Natural killer cell (primary cell): ENCODE results near the gene BICD2. TPM values are rescaled to one million over a fixed set of nuclear protein-coding genes. Genes with fewer than 3 reads are reported as not detected.

ENCODE experiments used
- ATAC-seq, 3 donors: fragments of 150-1000 bp in 2 of 3; fragments of 200-7000 bp in 1 of 3; cut with Tn5 transposase; 1 replicate in 1 of 3; 2 replicates in 2 of 3; pipeline ENCODE4 v1.10.0; 2021; ENCODE audit warnings: mild to moderate bottlenecking in 2 of 3, moderate library complexity in 2 of 3
- DNase-seq, 2 donors: peaks; one replicate each; pipeline versions ENCODE4 v3.0.0 to v3.0.0-alpha.2; 2013 to 2021; ENCODE audit warnings: mixed read lengths in 1 of 2
- H3K27ac ChIP-seq: one replicate; pipeline ENCODE4 v1.5.1; 2013; ENCODE audit warnings: mild to moderate bottlenecking, low read length
- H3K27me3 ChIP-seq: one replicate; pipeline ENCODE4 v1.6.1; 2013; ENCODE audit warnings: low read length; ENCODE audit not compliant: control insufficient read depth, insufficient read depth
- H3K36me3 ChIP-seq: one replicate; pipeline ENCODE4 v1.6.1; 2013; ENCODE audit warnings: low read length; ENCODE audit not compliant: control insufficient read depth, insufficient read depth
- H3K4me1 ChIP-seq: one replicate; pipeline ENCODE4 v1.6.1; 2013; ENCODE audit warnings: low read length; ENCODE audit not compliant: control insufficient read depth, insufficient read depth
- H3K4me3 ChIP-seq: one replicate; pipeline ENCODE4 v1.5.1; 2013; ENCODE audit warnings: low read length
- H3K9me3 ChIP-seq: one replicate; pipeline ENCODE4 v1.6.1; 2013; ENCODE audit warnings: low read length; ENCODE audit not compliant: control insufficient read depth, insufficient read depth
- H3K27ac Mint-ChIP-seq, 2 donors: one replicate each; pipeline ENCODE4 v1.8.0; 2022; ENCODE audit warnings: mild to moderate bottlenecking in 2 of 2, mixed read lengths in 2 of 2, moderate library complexity in 1 of 2
- H3K27me3 Mint-ChIP-seq, 2 donors: one replicate each; pipeline ENCODE4 v1.8.0; 2022; ENCODE audit warnings: low read depth in 2 of 2, mixed read lengths in 2 of 2
- H3K36me3 Mint-ChIP-seq: one replicate; pipeline ENCODE4 v1.8.0; 2022; ENCODE audit warnings: mixed read lengths
- H3K4me1 Mint-ChIP-seq, 2 donors: one replicate each; pipeline ENCODE4 v1.8.0; 2022; ENCODE audit warnings: mixed read lengths in 2 of 2
- H3K4me3 Mint-ChIP-seq: one replicate; pipeline ENCODE4 v1.8.0; 2022; ENCODE audit warnings: mild to moderate bottlenecking, moderate library complexity, mixed read lengths
- H3K9me3 Mint-ChIP-seq, 2 donors: one replicate each; pipeline ENCODE4 v1.8.0; 2022; ENCODE audit warnings: mixed read lengths in 2 of 2
- CTCF ChIP-seq: fragments of 200-600 bp; IDR thresholded peaks from one replicate; pipeline ENCODE4 v1.8.0; 2022; ENCODE audit warnings: antibody characterized with exemption
- WGBS: methylation state at CpG from one replicate; pipeline ENCODE4 v1.1.7; 2013; ENCODE audit warnings: missing lambda C conversion rate; ENCODE audit not compliant: insufficient coverage; 5-methylcytosine and 5-hydroxymethylcytosine counted together
- intact Hi-C: fragments of 100-400 bp; cut with micrococcal nuclease; formaldehyde crosslinking; loops from one replicate; pipeline ENCODE4 v1.14.2; 2022
- total RNA-seq, 4 donors: library from RNA; stranded (reverse); fragments of 120-200 nt in 1 of 4; gene quantifications; one replicate each; pipeline versions ENCODE4 v1.2.3 to v1.2.4, GENCODE V29; 2013 to 2022

The BICD2 gene
- total RNA-seq, 3 donors from 2014 or later (not counting 1 experiment from before 2014, with no cell fraction given), result 27.0 to 39.7 (median 39.7) TPM

- Histone ChIP-seq H3K4me1 (peaks cover 23% of the 10 kb centered on the region), H3K27me3 (no peaks in the 10 kb centered on the region), H3K27ac (no peak overlapping the region), H3K9me3 (no peaks in the 10 kb centered on the region), H3K36me3 (peaks cover 4% of the 10 kb centered on the region), H3K4me3 (no peak overlapping the region)
- H3K36me3 Mint-ChIP-seq, result no peaks in the 10 kb centered on the region
- DNase-seq (peak in 1 of 2 donors; percentile 19), ATAC-seq (no peak)
- H3K27ac Mint-ChIP-seq, result peak overlapping the region; percentile 93 to 94
- no peaks in the 10 kb centered on the region for H3K9me3 Mint-ChIP-seq
- H3K4me3 Mint-ChIP-seq, result peak overlapping the region; percentile 60
- H3K4me1 Mint-ChIP-seq, result peaks cover 20 to 21% of the 10 kb centered on the region in 2 donors
- TF ChIP-seq CTCF, result no peak
- H3K27me3 Mint-ChIP-seq, result no peaks in the 10 kb centered on the region
- intact Hi-C loops, result loop anchor here (2.0 kb wide), 1 partner anchor 347 kb away; the partner anchor contains the start of genes CENPP and NOL8
- 100% methylated on average over 4 of the region's 4 CpGs for WGBS
Measured at GRCh38 chr9:92671323-92671722, 93.3 kb downstream of the BICD2 start.

- no peak for TF ChIP-seq CTCF
- H3K4me1 ChIP-seq, result peaks cover 23% of the 10 kb centered on the region
- WGBS, result under 1% methylated on average over 75 of the region's 75 CpGs
- Mint-ChIP-seq H3K4me1 (peaks cover 20 to 27% of the 10 kb centered on the region in 2 donors), H3K27me3 (no peaks in the 10 kb centered on the region), H3K36me3 (no peaks in the 10 kb centered on the region), H3K9me3 (no peaks in the 10 kb centered on the region), H3K27ac (peak within 1 kb of the TSS; percentile 93 to 94), H3K4me3 (peak within 1 kb of the TSS; percentile 90)
- peak; percentile 95 to 98 for DNase-seq
- peak within 1 kb of the TSS; percentile 96 for H3K27ac ChIP-seq
- peak within 1 kb of the TSS; percentile 85 for H3K4me3 ChIP-seq
- no peaks in the 10 kb centered on the region for H3K9me3 ChIP-seq
- intact Hi-C loops, result loop anchor here (1.0 to 2.0 kb wide), 3 partner anchors 95 to 345 kb away; partner anchors contain the start of genes CENPP, NOL8 and ZNF484
- peak; percentile 92 to 98 (median 93) for ATAC-seq
- H3K27me3 ChIP-seq, result no peaks in the 10 kb centered on the region
- peaks cover 5% of the 10 kb centered on the region for H3K36me3 ChIP-seq
Measured at GRCh38 chr9:92669890-92670708, 94.5 kb downstream of the BICD2 start, which contains the start of gene IPPK. Gene IPPK, minus strand, starts transcription at chr9:92670131. Its CDS starts 143 bp downstream, at chr9:92669988.

- peak overlapping the region; percentile 85 for H3K4me3 ChIP-seq
- H3K9me3 Mint-ChIP-seq, result no peaks in the 10 kb centered on the region
- TF ChIP-seq CTCF, result no peak
- H3K27ac Mint-ChIP-seq, result peak overlapping the region; percentile 93 to 94
- no peaks in the 10 kb centered on the region for H3K9me3 ChIP-seq
- intact Hi-C loops, result no loop called here
- H3K36me3 ChIP-seq, result peaks cover 5% of the 10 kb centered on the region
- H3K36me3 Mint-ChIP-seq, result no peaks in the 10 kb centered on the region
- H3K27ac ChIP-seq, result peak overlapping the region; percentile 87
- peaks cover 29% of the 10 kb centered on the region for H3K4me1 ChIP-seq
- peak overlapping the region; percentile 90 for H3K4me3 Mint-ChIP-seq
- DNase-seq (peak; percentile 44 to 68), ATAC-seq (peak; percentile 19 to 22 (median 19))
- WGBS, result 0% methylated on average over 29 of the region's 29 CpGs
- H3K4me1 Mint-ChIP-seq, result peaks cover 26 to 33% of the 10 kb centered on the region in 2 donors
- H3K27me3 Mint-ChIP-seq, result no peaks in the 10 kb centered on the region
- no peaks in the 10 kb centered on the region for H3K27me3 ChIP-seq
Measured at GRCh38 chr9:92669527-92669889, 95.1 kb downstream of the BICD2 start.
